Heart left ventricle (tissue), 13 donors: Measurements from ENCODE around the gene SLC26A4.

ENCODE experiments used
- POLR2A ChIP-seq, 2 donors: fragments of 450-650 bp; IDR thresholded peaks; one replicate each; pipeline ENCODE4 v1.6.1; 2017; ENCODE audit warnings: antibody characterized with exemption in 2 of 2, mild to moderate bottlenecking in 2 of 2, moderate library complexity in 2 of 2
- TF ChIP-seq, protein P1 (sequence below), 12 donors: fragments of 200-600 bp; sonication (generic) in 4 of 12; IDR thresholded peaks; one replicate each; pipeline versions ENCODE4 v1.5.0 to v1.8.0; 2018 to 2022; ENCODE audit warnings: antibody characterized with exemption in 12 of 12, mild to moderate bottlenecking in 5 of 12
- donor health status: ischemic (EF 13 %, LVEDD 7.1; RV severe dilation, severe dysfunction).
- donor health status: DM: no; HTN: yes; CAD: no.
- donor health status: DM: no; HTN: no; CAD: no.
- donor health status: ischemic (EF 25% LVEDD 6.9; RV normal size, moderate dysfunction).
- donor health status: ischemic (EF 25% LVEDD 5.7; RV mildly dilated, moderate dysfunction).
- donor health status: ischemic (EF 35%, LVEDD 5.7; RV mildly dilated, moderate dysfunction).
- donor health status: nonischemic (EF 11% LVEDD 7.7; RV severe dilation, severe dysfunction).
- donor health status: DM: yes; HTN: yes; CAD: no.
- donor health status: PGD.
- donor health status: ischemic (EF 29% LVEDD 5.4; RV normal size, mild dysfunction).
- donor health status: nonischemic (EF 23%, LVEDD 6.1; RV moderate dilation, normal function).

DNA sequence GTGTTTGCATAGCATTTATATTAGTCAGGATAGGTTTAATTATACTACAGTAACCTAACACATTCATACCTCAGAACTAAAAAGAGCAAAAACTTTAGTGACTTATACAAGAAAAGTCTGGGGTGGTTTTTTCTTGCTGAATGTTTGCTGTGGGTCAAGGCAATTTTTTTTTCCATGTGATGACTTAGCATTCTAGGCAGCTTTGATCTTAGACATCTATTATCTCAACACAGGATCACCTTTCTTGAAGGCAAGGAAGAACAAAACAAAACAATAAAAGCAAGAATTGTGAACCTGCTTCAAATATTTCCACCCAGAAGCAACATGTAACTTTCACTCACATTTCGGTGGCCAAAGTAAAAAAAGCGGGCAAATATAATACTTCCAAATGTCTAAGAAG lies 62.6 kb downstream of the SLC26A4 start:
- TF ChIP-seq, protein P1, sequence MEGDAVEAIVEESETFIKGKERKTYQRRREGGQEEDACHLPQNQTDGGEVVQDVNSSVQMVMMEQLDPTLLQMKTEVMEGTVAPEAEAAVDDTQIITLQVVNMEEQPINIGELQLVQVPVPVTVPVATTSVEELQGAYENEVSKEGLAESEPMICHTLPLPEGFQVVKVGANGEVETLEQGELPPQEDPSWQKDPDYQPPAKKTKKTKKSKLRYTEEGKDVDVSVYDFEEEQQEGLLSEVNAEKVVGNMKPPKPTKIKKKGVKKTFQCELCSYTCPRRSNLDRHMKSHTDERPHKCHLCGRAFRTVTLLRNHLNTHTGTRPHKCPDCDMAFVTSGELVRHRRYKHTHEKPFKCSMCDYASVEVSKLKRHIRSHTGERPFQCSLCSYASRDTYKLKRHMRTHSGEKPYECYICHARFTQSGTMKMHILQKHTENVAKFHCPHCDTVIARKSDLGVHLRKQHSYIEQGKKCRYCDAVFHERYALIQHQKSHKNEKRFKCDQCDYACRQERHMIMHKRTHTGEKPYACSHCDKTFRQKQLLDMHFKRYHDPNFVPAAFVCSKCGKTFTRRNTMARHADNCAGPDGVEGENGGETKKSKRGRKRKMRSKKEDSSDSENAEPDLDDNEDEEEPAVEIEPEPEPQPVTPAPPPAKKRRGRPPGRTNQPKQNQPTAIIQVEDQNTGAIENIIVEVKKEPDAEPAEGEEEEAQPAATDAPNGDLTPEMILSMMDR (IDR thresholded peaks at IDR 0.05), result no peak
- TF ChIP-seq POLR2A (IDR thresholded peaks at IDR 0.05), result no peak
